DOHH2 (cell line): ENCODE measurements around the gene YTHDF2.

Experiments used
- EZH2phosphoT487 ChIP-seq: fragments of 200-600 bp; sonication (generic); IDR thresholded peaks from 2 replicates; pipeline ENCODE4 v1.6.1; 2017; ENCODE audit warnings: borderline replicate concordance, mild to moderate bottlenecking, antibody characterized with exemption, low read length, moderate library complexity, mixed read lengths
- TF ChIP-seq, protein P1 (sequence below): fragments of 200-600 bp; sonication (generic); IDR thresholded peaks from one replicate; pipeline ENCODE4 v1.5.1; 2014; ENCODE audit warnings: antibody characterized with exemption, mild to moderate bottlenecking, low read depth, low read length; ENCODE audit not compliant: poor library complexity, severe bottlenecking

- TF ChIP-seq, protein P1, sequence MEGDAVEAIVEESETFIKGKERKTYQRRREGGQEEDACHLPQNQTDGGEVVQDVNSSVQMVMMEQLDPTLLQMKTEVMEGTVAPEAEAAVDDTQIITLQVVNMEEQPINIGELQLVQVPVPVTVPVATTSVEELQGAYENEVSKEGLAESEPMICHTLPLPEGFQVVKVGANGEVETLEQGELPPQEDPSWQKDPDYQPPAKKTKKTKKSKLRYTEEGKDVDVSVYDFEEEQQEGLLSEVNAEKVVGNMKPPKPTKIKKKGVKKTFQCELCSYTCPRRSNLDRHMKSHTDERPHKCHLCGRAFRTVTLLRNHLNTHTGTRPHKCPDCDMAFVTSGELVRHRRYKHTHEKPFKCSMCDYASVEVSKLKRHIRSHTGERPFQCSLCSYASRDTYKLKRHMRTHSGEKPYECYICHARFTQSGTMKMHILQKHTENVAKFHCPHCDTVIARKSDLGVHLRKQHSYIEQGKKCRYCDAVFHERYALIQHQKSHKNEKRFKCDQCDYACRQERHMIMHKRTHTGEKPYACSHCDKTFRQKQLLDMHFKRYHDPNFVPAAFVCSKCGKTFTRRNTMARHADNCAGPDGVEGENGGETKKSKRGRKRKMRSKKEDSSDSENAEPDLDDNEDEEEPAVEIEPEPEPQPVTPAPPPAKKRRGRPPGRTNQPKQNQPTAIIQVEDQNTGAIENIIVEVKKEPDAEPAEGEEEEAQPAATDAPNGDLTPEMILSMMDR = no peak
- no peak for TF ChIP-seq EZH2phosphoT487
These were observed 77.3 kb downstream of the YTHDF2 start for GRCh38 chr1:28813931-28814465.
